GM18511 (cell line): ENCODE results near the gene NTRK2.
A peak's percentile ranks its signal among the peaks of the same experiment; 100 is the strongest.
"Not testable (repeated sequence)": the region's sequence is repeated elsewhere in the genome, so short reads cannot be mapped to it uniquely, and the experiment has no call there.

Experiments
- ATAC-seq: cut with Tn5 transposase; IDR thresholded peaks from one replicate; pipeline ENCODE4 v1.9.1; 2021; ENCODE audit warnings: mild to moderate bottlenecking, moderate library complexity; ENCODE audit not compliant: unreplicated experiment

The NTRK2 gene

GRCh38 chr9:85046475-85046874, 376.9 kb downstream of the NTRK2 start:
- no peak for ATAC-seq

DNA sequence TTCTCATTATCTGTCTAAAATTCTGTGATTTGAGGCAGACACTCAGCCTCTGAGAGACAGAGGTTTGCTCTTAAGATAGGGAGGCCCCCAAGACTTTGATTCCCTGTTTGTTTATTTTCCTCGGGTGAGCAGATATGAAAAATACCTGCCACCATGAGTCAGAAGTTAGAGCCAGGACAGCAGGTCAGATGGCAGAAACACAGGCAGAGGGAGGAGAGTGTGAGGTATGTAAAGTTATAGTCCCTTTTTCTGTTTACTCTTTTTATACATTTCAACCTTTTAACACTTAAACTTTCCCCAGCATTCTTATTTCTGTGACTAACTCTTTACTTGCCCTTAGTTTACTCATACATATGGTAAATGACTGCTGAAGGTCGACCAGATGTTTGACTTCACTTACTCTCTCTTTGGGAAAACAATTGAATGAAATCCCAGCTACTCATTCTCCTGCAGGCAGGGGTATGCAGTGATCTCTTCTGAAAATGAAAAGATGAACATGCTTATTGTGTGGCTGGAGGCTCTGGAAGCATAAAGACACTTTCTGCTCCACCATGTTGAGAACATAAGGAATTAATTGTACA, 383.8 kb downstream of the NTRK2 start:
- no peak for ATAC-seq

DNA sequence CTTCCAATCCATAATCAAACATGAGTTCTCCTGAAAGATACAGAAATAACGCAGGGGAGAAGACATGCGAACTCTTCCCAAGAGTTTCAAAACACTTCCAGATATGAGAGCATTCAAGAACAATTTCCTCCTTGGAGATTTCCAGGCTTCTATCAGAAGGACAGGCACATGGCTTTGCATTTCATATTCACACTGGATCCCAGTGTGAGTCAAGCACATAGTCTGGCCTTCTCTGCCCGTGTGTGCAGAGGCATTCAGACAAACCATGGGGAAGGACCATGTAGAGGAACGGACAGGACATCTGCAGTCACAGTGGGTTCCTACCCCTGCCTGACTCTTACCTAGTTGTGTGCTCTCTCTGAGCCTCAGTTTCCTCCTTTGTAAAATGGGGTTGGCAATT, 384.5 kb downstream of the NTRK2 start:
- no peak for ATAC-seq

DNA sequence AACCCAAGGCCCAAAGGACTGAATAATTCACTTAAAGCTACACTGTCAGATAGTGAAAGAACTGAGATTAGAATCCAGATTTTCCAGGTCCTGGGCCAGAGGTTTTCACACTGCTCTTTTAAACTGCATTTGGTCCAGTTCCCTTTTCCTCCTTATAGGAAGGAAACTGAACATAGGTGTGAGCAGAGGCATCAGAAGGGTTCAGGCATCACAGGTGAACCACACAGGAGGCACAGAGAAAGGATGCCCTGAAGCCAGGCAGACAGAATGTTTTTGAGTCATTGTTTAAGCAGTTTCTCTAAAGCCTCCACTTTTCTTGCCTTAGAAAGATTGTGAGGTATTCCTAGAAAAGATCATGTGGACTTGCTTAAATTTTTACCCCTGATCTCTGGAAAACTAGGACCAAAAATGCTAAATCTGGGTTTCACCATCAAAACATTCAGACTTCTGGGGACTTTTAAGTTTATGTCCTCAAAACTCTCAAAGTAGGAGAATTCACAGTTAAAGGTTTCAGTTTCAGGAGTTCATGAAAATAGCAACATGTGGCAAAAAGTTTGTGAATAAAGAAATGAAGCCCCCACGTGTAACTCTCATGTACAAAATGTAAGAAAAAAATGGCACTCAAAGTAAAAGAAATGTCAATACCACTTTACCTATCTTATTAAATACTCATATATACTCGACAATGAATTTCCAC, 386.1 kb downstream of the NTRK2 start:
- ATAC-seq: peak; percentile 76

DNA sequence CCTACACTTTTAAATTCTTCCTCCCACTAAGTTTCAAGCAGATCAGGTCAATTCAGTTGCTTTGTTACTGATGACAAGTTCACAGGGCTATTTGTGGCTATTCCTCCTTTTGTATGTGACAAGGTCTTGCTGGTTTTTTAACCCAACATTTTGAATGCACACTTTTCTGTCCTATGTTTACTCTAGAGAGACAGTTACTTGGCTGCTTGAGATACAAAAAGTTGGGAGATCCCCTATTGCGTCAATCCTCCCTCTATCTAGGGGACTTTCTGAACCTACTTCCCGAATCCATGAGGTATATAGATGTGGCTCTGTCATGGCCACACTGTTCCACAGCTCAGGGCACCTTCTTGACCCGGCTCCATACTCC, 386.7 kb downstream of the NTRK2 start:
- ATAC-seq: peak; percentile 66

DNA sequence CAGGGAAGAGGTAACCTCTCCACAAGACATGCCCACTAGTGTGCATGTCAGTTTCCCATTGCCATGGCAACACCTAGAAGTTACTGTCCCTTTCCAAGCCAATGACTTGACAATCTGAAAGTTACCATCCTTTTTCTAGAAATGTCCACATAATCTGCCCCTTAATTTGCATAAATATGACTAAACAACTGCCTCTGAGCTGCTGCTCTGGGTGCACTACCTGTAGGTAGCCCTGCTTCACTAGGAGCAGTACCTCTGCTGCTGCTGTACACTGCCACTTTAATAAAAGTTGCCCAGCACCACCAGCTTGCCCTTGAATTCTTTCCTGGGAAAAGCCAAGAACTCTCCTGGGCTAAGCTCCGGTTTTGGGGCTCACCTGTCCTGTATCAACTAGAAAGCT, 392.4 kb downstream of the NTRK2 start:
- peak; percentile 44 for ATAC-seq

- no peak for ATAC-seq
These were observed 393.0 kb downstream of the NTRK2 start for GRCh38 chr9:85062385-85063022.

DNA sequence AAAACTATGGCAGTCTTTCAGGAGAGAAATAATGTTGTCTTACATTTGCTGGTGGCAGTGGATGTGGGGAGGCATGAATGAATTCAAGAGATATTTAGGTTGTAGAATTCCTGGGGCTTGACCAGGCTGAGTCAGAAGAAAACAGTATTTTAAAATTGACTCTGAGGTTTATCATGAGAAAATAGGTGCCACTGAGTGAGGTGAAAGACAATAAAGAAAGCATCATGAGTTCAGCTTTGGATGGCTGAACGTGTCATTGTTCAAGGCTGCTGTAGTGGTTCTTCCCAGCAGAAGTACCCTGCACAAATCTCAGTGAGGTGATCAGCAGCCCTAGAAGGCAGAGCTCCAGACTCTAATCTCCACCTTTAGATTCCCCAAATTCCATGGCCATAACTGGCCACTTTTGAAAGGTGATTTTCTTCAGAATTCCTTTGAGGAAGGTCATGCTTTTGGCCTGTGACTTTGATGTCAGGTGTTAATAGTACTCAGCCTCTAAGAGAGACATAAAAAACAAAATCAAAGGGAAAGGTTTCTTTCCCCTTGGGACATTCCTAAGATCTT, 395.4 kb downstream of the NTRK2 start:
- no peak for ATAC-seq

GRCh38 chr9:85067792-85068191, 398.3 kb downstream of the NTRK2 start:
- ATAC-seq: peak; percentile 81

DNA sequence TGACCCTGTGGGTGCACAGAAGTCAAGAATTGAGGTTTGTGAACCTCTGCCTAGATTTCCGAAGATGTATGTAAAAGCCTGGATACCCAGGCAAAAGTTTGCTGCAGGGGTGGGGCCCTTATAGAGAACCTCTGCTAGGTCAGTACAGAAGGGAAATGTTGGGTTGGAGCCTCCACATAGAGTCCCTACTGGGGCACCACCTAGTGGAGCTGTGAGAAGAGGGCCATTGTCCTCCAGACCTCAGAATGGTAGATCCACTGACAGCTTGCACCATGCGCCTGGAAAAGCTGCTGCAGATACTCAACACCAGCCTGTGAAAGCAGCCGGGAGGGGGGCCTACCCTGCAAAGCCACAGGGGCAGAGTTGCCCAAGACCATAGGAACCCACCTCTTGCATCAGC, 399.9 kb downstream of the NTRK2 start:
- ATAC-seq: not testable (repeated sequence)
